Activated CD8-positive, alpha-beta memory T cell treated with anti-CD3 and anti-CD28 coated beads, Interleukin-2, amount 50 U/mL, for 4 hours (primary cell): ENCODE results near the gene UNC13A.
A peak's percentile ranks its signal among the peaks of the same experiment; 100 is the strongest.

ENCODE experiments used
- DNase-seq: peaks from one replicate; pipeline ENCODE4 v3.0.0-alpha.2; 2020

The UNC13A gene

GRCh38 chr19:17624314-17624991 lies 63.7 kb downstream of the UNC13A start:
- no peak for DNase-seq

- DNase-seq = no peak
Measured at GRCh38 chr19:17623224-17623935, 64.8 kb downstream of the UNC13A start.

GRCh38 chr19:17620696-17621095 lies 67.5 kb downstream of the UNC13A start:
- no peak for DNase-seq

- DNase-seq = no peak
Measured at GRCh38 chr19:17618936-17619335, 69.2 kb downstream of the UNC13A start.

GRCh38 chr19:17618281-17618903 lies 69.8 kb downstream of the UNC13A start:
- no peak for DNase-seq

GRCh38 chr19:17617807-17618192 lies 70.4 kb downstream of the UNC13A start:
- no peak for DNase-seq

GRCh38 chr19:17616961-17617806 lies 71.0 kb downstream of the UNC13A start:
- DNase-seq = no peak

- DNase-seq = no peak
Measured at GRCh38 chr19:17616686-17616960, 71.5 kb downstream of the UNC13A start.

GRCh38 chr19:17615889-17616685 lies 72.1 kb downstream of the UNC13A start:
- no peak for DNase-seq

GRCh38 chr19:17614476-17614875 lies 73.7 kb downstream of the UNC13A start:
- DNase-seq = no peak

GRCh38 chr19:17611462-17612244 lies 76.5 kb downstream of the UNC13A start:
- DNase-seq = no peak

GRCh38 chr19:17610384-17610783 lies 77.8 kb downstream of the UNC13A start:
- no peak for DNase-seq

- no peak for DNase-seq
Measured at GRCh38 chr19:17607936-17608335, 80.2 kb downstream of the UNC13A start.

- DNase-seq = no peak
Measured at GRCh38 chr19:17606590-17607185, 81.5 kb downstream of the UNC13A start.

GRCh38 chr19:17605761-17606589 lies 82.2 kb downstream of the UNC13A start:
- peak; percentile 80 for DNase-seq

GRCh38 chr19:17605117-17605516 lies 83.0 kb downstream of the UNC13A start:
- no peak for DNase-seq

- no peak for DNase-seq
Measured at GRCh38 chr19:17604372-17605025, 83.7 kb downstream of the UNC13A start.

GRCh38 chr19:17602872-17603510 lies 85.2 kb downstream of the UNC13A start:
- no peak for DNase-seq

- DNase-seq = no peak
Measured at GRCh38 chr19:17602217-17602616, 85.9 kb downstream of the UNC13A start.
